ENCODE data around the gene UBE2E3.
"Not testable (repeated sequence)": the region's sequence is repeated elsewhere in the genome, so short reads cannot be mapped to it uniquely, and the experiment has no call there.

The UBE2E3 gene

GRCh38 chr2:181091920-181092319 lies 111.5 kb downstream of the UBE2E3 start:
- no CpG with 5 or more reads among the region's 4 CpGs for WGBS (ENCODE audit: extremely low coverage, insufficient coverage, insufficient read length)
- not testable (repeated sequence) for H2AFZ ChIP-seq (ENCODE audit: insufficient read depth, low read length, poor library complexity); H2BK12ac ChIP-seq (ENCODE audit: low read length)

GRCh38 chr2:181095486-181095885 lies 115.1 kb downstream of the UBE2E3 start:
- Histone ChIP-seq H3K9ac (ENCODE audit: low read length) (no peak overlapping the region), H3K18ac (ENCODE audit: low read length) (no peak overlapping the region), H3K27ac (ENCODE audit: low read depth, low read length) (no peak overlapping the region), H4K12ac (ENCODE audit: low read depth, low read length) (no peak overlapping the region), H3K4ac (ENCODE audit: low read depth, low read length) (no peak overlapping the region), H3K79me2 (ENCODE audit: control insufficient read depth, insufficient read depth, low read length, poor library complexity) (no peaks in the 10 kb centered on the region), H3K14ac (ENCODE audit: low read length) (no peak overlapping the region), H3K9me3 (ENCODE audit: insufficient read depth, low read depth, low read length) (no peaks in the 10 kb centered on the region), H2BK12ac (ENCODE audit: low read length) (no peak overlapping the region), H3K79me1 (ENCODE audit: low read length) (no peaks in the 10 kb centered on the region), H3K36me3 (ENCODE audit: control insufficient read depth in 1 of 2, insufficient read depth in 2 of 2, low read length in 2 of 2) (no peaks in the 10 kb centered on the region), H2BK5ac (ENCODE audit: low read depth, low read length, poor library complexity) (no peak overlapping the region), H3K4me3 (ENCODE audit: low read depth, low read length) (no peak overlapping the region), H3K4me1 (ENCODE audit: control insufficient read depth in 1 of 2, insufficient read depth in 2 of 2, low read length in 2 of 2) (no peaks in the 10 kb centered on the region), H2BK120ac (ENCODE audit: insufficient read depth, low read length, poor library complexity) (no peak overlapping the region), H2AK5ac (ENCODE audit: low read length) (no peak overlapping the region), H3K23ac (ENCODE audit: low read length) (no peak overlapping the region), H2AFZ (ENCODE audit: insufficient read depth, low read length, poor library complexity) (no peak overlapping the region), H4K8ac (ENCODE audit: low read depth, low read length) (no peak overlapping the region), H3K4me2 (ENCODE audit: low read length) (no peak overlapping the region), H4K91ac (ENCODE audit: low read depth, low read length) (no peak overlapping the region), H3K27me3 (ENCODE audit: insufficient read depth, low read length) (no peaks in the 10 kb centered on the region)
- DNase-seq, result no peak
- WGBS (ENCODE audit: extremely low coverage, insufficient coverage, insufficient read length), result no CpG with 5 or more reads among the region's 2 CpGs

More at GRCh38 chr2:181091920-181092319, 111.5 kb downstream of the UBE2E3 start:
- H2BK5ac ChIP-seq (ENCODE audit: low read depth, low read length, poor library complexity); H3K18ac ChIP-seq (ENCODE audit: low read length); H3K79me2 ChIP-seq (ENCODE audit: control insufficient read depth, insufficient read depth, low read length, poor library complexity); H3K23ac ChIP-seq (ENCODE audit: low read length); H4K8ac ChIP-seq (ENCODE audit: low read depth, low read length); H3K79me1 ChIP-seq (ENCODE audit: low read length); H4K12ac ChIP-seq (ENCODE audit: low read depth, low read length); H3K36me3 ChIP-seq (ENCODE audit: control insufficient read depth in 1 of 2, insufficient read depth in 2 of 2, low read length in 2 of 2); H3K27me3 ChIP-seq (ENCODE audit: insufficient read depth, low read length); H2BK120ac ChIP-seq (ENCODE audit: insufficient read depth, low read length, poor library complexity); H3K9ac ChIP-seq (ENCODE audit: low read length); H4K91ac ChIP-seq (ENCODE audit: low read depth, low read length); H3K4me1 ChIP-seq (ENCODE audit: control insufficient read depth in 1 of 2, insufficient read depth in 2 of 2, low read length in 2 of 2); H3K9me3 ChIP-seq (ENCODE audit: insufficient read depth, low read depth, low read length); H3K4me2 ChIP-seq (ENCODE audit: low read length); H3K4me3 ChIP-seq (ENCODE audit: low read depth, low read length); H3K14ac ChIP-seq (ENCODE audit: low read length); H3K27ac ChIP-seq (ENCODE audit: low read depth, low read length); DNase-seq; H3K4ac ChIP-seq (ENCODE audit: low read depth, low read length); H2AK5ac ChIP-seq (ENCODE audit: low read length): not testable (repeated sequence)

GRCh38 chr2:181103659-181104058 lies 123.3 kb downstream of the UBE2E3 start:
- no peak for DNase-seq
- H3K14ac ChIP-seq (ENCODE audit: low read length), result no peak overlapping the region
- no peak overlapping the region for H3K18ac ChIP-seq (ENCODE audit: low read length)
- no peak overlapping the region for H2AK5ac ChIP-seq (ENCODE audit: low read length)
- no peak overlapping the region for H3K4me3 ChIP-seq (ENCODE audit: low read depth, low read length)
- H3K79me1 ChIP-seq (ENCODE audit: low read length), result no peaks in the 10 kb centered on the region
- no peaks in the 10 kb centered on the region for H3K9me3 ChIP-seq (ENCODE audit: insufficient read depth, low read depth, low read length)
- no peak overlapping the region for H4K91ac ChIP-seq (ENCODE audit: low read depth, low read length)
- H3K4me1 ChIP-seq (ENCODE audit: control insufficient read depth in 1 of 2, insufficient read depth in 2 of 2, low read length in 2 of 2), result no peaks in the 10 kb centered on the region
- no peak overlapping the region for H3K27ac ChIP-seq (ENCODE audit: low read depth, low read length)
- H3K36me3 ChIP-seq (ENCODE audit: control insufficient read depth in 1 of 2, insufficient read depth in 2 of 2, low read length in 2 of 2), result no peaks in the 10 kb centered on the region
- no peak overlapping the region for H3K4ac ChIP-seq (ENCODE audit: low read depth, low read length)
- H2BK120ac ChIP-seq (ENCODE audit: insufficient read depth, low read length, poor library complexity), result no peak overlapping the region
- H4K12ac ChIP-seq (ENCODE audit: low read depth, low read length), result no peak overlapping the region
- H3K79me2 ChIP-seq (ENCODE audit: control insufficient read depth, insufficient read depth, low read length, poor library complexity), result no peaks in the 10 kb centered on the region
- H2BK12ac ChIP-seq (ENCODE audit: low read length), result no peak overlapping the region
- no peak overlapping the region for H3K23ac ChIP-seq (ENCODE audit: low read length)
- H3K4me2 ChIP-seq (ENCODE audit: low read length), result no peak overlapping the region
- no peak overlapping the region for H2BK5ac ChIP-seq (ENCODE audit: low read depth, low read length, poor library complexity)
- no peaks in the 10 kb centered on the region for H3K27me3 ChIP-seq (ENCODE audit: insufficient read depth, low read length)
- H3K9ac ChIP-seq (ENCODE audit: low read length), result no peak overlapping the region
- H4K8ac ChIP-seq (ENCODE audit: low read depth, low read length), result no peak overlapping the region
- H2AFZ ChIP-seq (ENCODE audit: insufficient read depth, low read length, poor library complexity), result no peak overlapping the region

- no peak overlapping the region for H2AFZ ChIP-seq (ENCODE audit: insufficient read depth, low read length, poor library complexity)
- no peak overlapping the region for H2BK120ac ChIP-seq (ENCODE audit: insufficient read depth, low read length, poor library complexity)
- no peak overlapping the region for H3K4me3 ChIP-seq (ENCODE audit: low read depth, low read length)
- H4K12ac ChIP-seq (ENCODE audit: low read depth, low read length), result no peak overlapping the region
- no peak overlapping the region for H3K4me2 ChIP-seq (ENCODE audit: low read length)
- no peak overlapping the region for H4K91ac ChIP-seq (ENCODE audit: low read depth, low read length)
- H3K18ac ChIP-seq (ENCODE audit: low read length), result no peak overlapping the region
- WGBS (ENCODE audit: extremely low coverage, insufficient coverage, insufficient read length), result 100% methylated on average over 2 of the region's 7 CpGs
- H2BK12ac ChIP-seq (ENCODE audit: low read length), result no peak overlapping the region
- no peak overlapping the region for H3K27ac ChIP-seq (ENCODE audit: low read depth, low read length)
- no peaks in the 10 kb centered on the region for H3K9me3 ChIP-seq (ENCODE audit: insufficient read depth, low read depth, low read length)
- no peak overlapping the region for H3K14ac ChIP-seq (ENCODE audit: low read length)
- peak; percentile 2 to 55 for DNase-seq
- H2BK5ac ChIP-seq (ENCODE audit: low read depth, low read length, poor library complexity), result no peak overlapping the region
- no peak overlapping the region for H2AK5ac ChIP-seq (ENCODE audit: low read length)
- H3K23ac ChIP-seq (ENCODE audit: low read length), result no peak overlapping the region
- H3K79me1 ChIP-seq (ENCODE audit: low read length), result no peaks in the 10 kb centered on the region
- no peak overlapping the region for H3K4ac ChIP-seq (ENCODE audit: low read depth, low read length)
- H3K9ac ChIP-seq (ENCODE audit: low read length), result no peak overlapping the region
- no peaks in the 10 kb centered on the region for H3K27me3 ChIP-seq (ENCODE audit: insufficient read depth, low read length)
- H3K4me1 ChIP-seq (ENCODE audit: control insufficient read depth in 1 of 2, insufficient read depth in 2 of 2, low read length in 2 of 2), result no peaks in the 10 kb centered on the region
- H3K36me3 ChIP-seq (ENCODE audit: control insufficient read depth in 1 of 2, insufficient read depth in 2 of 2, low read length in 2 of 2), result no peaks in the 10 kb centered on the region
- no peaks in the 10 kb centered on the region for H3K79me2 ChIP-seq (ENCODE audit: control insufficient read depth, insufficient read depth, low read length, poor library complexity)
- no peak overlapping the region for H4K8ac ChIP-seq (ENCODE audit: low read depth, low read length)
Measured at GRCh38 chr2:181104512-181105115, 124.2 kb downstream of the UBE2E3 start.
